Colon (tissue), 2 donors: ENCODE data around the gene TNFSF13B.
"Not testable (repeated sequence)": the region's sequence is repeated elsewhere in the genome, so short reads cannot be mapped to it uniquely, and the experiment has no call there.

ENCODE experiments used
- FAIRE-seq: peaks from 2 replicates; lab custom pipeline; 2012; peaks lifted over from hg19 to GRCh38; lab: Jason Lieb, UNC
- donor health status: control.
- donor health status: control.

TNFSF13B gene, protein sequence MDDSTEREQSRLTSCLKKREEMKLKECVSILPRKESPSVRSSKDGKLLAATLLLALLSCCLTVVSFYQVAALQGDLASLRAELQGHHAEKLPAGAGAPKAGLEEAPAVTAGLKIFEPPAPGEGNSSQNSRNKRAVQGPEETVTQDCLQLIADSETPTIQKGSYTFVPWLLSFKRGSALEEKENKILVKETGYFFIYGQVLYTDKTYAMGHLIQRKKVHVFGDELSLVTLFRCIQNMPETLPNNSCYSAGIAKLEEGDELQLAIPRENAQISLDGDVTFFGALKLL

GRCh38 chr13:108269601-108270328 is at the start of gene TNFSF13B:
Gene TNFSF13B (plus strand): TSS chr13:108269718. CDS start chr13:108269896, 178 bp downstream.
- no peak for FAIRE-seq

DNA sequence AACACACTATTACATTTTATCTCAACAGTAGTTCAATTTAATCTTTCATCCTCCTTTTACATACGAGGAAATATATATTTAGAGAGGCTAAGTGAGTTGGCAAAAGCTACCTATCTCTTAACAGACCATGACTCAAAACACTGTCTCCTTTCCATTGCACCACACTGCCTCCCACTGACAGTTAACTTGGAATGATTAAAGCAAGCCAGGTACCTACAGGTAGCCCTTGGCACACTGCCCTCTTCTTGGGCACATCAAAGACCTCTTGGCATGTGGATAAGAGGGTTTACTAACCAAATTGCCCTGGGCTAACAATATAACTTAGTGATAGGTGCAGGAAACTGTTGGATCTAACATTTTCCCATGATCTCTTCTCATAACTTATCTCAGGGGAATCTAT is 49.5 kb upstream of the TNFSF13B start:
- FAIRE-seq: no peak

DNA sequence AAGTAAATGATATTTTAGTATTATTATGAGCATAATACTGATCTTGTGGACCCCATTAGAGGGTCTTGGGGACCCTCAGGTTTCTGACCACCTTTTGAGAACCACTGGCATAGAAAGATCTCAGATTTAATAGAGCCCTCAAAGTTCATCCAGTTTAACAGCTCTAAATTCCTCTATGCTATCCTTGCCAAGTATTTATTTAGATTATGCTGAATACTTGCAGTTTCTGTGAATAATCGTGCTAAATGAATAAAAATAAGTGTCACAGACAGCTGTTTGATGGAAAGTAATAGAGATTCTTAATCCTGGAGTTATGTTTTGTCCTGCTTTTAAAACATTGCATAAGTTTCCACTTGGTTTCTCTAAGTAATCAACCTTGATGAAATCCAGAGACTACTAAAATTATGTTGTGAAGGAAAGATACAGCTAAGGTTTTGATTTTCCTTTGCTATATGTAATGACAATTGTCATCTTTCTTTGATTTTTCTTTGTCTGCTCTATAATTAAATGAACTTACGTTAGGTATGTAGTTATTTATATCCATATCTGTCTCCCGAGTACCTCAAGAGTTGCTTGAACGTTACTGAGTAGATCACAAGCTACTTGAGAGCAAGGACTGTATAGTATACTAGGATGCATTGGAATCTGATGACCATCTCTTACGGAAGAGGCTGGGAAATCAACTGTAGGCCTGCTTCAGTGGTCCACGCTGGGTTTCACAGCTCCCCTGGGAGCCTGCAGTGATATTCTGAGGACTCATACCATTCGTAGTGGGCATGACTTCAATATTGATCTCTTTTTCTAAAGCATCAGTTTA is 45.6 kb upstream of the TNFSF13B start:
- no peak for FAIRE-seq

DNA sequence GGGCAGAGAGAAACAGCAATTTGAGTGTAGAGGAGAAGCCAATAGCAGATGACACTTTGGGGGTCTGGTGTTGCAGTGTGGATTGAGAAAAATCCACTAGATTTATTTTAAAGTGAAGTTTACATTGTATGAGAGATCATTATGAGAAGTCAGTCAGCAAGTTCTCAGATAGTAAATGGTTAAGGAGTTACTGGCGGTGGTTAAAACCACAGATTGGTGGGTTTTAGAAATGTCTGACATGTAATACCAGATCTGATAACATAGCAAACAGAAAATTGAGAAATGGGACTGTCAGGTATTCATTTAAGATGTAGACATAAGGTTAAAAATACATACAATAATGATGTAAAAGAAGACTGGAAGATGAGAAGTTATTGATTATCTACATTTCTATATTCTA is 44.1 kb upstream of the TNFSF13B start:
- no peak for FAIRE-seq

- no peak for FAIRE-seq
These were observed 43.3 kb upstream of the TNFSF13B start for GRCh38 chr13:108226184-108226583.

DNA sequence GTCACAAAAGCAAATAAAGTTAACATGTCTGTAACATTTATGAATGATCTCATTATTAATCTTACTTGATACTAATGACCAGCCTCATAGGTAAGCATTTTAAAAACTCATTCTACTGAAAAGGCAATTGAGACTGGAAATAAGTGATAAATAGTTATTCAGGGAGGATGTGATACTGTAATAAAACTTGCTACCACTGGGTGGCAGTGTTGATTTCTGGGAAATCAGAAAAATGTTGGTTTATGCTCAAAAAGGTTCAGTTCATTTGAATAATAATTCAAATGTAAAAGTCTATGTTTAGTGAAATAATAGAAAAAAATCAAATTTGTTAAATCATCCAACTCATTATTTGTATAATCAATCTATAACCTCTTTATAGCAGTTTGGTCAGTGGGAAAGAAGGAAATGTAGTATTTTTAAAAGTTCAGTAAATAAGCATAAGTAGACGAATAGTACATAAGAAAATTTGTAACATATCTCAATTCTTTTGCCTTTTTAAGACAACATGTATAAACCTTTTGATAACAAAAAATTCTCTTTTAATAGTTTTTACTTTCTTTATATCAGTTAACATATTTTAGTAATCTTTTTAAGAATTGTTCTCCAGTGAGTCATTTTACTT is 41.8 kb upstream of the TNFSF13B start:
- FAIRE-seq: peak; percentile 77

GRCh38 chr13:108230377-108230776 is 39.1 kb upstream of the TNFSF13B start:
- FAIRE-seq: no peak

DNA sequence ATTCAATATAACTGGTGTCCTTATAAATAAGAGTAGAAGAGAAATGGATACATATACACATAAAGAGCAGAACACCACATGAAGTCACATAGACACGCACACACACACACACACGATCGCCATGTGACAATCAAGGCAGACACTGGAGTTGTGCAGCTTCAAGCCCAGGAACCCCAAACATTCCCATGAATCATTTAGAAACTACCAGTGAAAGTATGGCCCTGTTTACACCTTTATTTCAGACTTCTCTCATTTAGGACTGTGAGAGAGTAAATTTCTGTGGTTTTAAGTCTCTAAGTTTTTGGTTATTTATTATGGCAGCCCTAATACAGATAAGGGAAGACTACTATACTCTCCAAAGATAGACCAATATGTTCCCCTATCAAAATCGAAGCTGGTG is 20.4 kb upstream of the TNFSF13B start:
- no peak for FAIRE-seq

DNA sequence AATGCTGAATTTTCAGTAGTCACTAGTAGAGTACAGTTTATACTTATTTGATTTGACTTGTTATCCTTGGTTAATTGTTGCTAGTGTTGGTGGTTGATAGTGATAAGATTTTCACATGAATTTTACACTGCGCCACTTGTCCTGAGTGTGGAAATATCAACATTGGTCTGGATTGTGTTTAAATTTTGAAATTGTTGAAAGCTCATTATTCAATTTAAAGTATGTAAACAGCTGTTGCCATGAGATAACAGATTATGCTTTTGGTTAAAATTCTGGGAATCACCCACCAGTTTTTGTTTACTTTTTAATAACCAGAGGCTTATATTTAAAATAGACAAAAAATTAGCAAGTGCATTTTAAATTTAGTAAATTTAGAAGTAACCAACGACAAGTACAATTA is 12.3 kb upstream of the TNFSF13B start:
- no peak for FAIRE-seq

DNA sequence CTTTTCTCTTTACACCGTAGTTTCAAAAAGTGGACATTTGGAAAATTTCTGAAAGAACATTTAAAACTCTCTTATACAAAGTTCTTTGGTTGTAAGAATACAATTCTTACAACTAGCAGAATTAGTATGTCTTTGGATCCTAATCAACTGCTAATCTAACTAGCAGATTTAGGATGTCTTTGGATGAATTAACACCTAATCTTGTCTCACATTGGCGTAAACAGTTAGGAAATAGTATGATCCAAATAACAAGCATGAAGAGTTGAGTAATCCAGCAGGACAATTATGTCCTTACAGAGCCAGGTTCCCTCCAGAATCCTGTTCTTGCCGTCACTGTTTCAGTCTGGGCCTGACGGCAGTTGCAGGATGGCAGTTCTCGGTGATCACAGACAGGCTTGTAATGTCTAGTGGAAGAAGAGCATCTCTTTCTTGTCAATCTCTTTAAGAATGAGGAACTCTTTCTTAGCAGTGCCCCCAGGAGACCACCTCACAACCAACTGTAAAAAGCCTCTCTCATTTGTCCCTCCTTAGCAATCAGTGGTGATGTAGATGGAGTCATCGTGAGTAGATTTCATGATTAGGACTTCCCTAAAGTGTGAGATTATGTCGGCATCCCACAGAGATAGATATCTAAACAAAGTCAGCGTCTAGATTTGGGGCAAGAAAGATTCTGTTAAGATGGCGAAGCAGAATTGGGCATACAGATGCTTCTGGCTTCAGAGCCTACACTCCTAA is 5.7 kb upstream of the TNFSF13B start:
- FAIRE-seq: no peak

GRCh38 chr13:108266321-108266990 is 3.1 kb upstream of the TNFSF13B start:
- no peak for FAIRE-seq

GRCh38 chr13:108267347-108267746 is 2.2 kb upstream of the TNFSF13B start:
- no peak for FAIRE-seq

GRCh38 chr13:108267855-108268254 is 1.7 kb upstream of the TNFSF13B start:
- FAIRE-seq: not testable (repeated sequence)

GRCh38 chr13:108268466-108269112 is 929 bp upstream of the TNFSF13B start:
- FAIRE-seq: no peak

DNA sequence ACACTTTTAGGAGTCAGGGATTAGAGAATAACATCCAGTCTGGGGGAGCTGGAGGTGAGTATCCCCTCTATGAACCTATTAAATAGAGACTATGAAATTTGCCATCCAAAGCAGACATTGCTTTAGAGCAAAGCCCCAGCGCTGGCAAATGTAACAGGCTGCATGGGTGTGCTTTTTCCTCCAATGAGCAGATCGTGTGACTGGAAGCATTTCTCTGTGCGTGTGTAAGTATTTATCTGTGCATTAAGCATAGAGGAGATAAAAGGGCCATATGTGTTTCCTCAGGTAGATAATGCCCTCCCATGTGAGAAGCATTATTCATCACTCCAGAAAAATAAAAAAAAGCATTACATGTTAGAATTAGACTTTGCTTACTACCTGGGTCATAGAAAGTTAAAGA is 924 bp downstream of the TNFSF13B start:
- no peak for FAIRE-seq

- FAIRE-seq: peak; percentile 33
These were observed 2.8 kb downstream of the TNFSF13B start for GRCh38 chr13:108272333-108272732.

DNA sequence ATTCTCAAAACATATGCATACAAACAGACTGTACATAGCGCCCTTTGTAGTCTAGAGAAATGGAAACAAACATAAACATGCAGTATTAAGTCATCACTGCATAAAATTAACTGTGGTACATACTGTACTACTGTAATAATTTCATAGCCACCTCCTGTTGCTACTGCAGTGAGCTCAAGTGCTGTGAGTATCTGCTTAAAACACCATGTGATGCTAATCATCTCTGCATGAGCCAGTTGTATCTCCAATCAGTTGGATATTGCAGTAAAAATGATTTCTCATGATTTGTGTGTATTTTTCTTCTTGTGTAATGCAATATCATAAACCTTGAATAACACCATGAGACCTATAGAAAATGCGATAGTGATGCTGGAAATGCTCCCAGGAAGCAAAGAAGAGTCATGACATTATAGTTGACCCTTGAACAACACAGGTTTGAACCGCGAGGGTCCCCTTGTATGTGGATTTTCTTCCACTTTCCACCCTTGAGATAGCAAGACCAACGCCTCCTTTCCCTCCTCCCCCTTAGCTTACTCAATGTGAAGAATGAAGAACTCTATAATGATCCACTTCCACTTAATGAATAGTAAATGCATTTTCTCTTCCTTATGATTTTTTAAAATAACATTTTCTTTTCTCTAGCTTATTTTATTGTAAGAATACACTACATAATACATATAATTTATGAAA is 4.1 kb downstream of the TNFSF13B start:
- FAIRE-seq: no peak

- FAIRE-seq: peak; percentile 57
These were observed 5.2 kb downstream of the TNFSF13B start for GRCh38 chr13:108274718-108275117.

DNA sequence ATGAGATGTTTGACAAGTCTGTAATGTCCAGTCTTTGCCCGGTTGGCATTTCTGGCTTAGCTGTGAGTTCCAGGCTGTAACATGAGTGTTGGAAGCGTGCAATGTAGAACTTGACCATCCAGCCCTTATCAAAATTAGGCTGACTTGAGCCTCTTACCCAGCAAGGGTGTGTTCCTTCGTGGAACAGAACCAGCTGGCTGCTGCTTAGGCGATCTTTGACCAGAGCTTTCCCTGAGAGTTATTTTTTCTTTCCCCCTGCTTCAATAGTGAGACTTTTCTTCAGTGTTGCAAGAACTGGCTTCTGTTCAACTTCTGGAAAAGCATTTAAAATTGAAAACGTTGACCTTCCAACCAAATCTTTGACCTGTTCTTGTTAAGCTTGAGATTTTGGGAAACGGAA is 6.5 kb downstream of the TNFSF13B start:
- FAIRE-seq: no peak

- no peak for FAIRE-seq
These were observed 8.9 kb downstream of the TNFSF13B start for GRCh38 chr13:108278466-108278865.
